Left lung (tissue), 10 donors: ENCODE results near the gene TMEM131L. TPM values are rescaled to one million over a fixed set of nuclear protein-coding genes. Genes with fewer than 3 reads are reported as not detected.

Source experiments
- ATAC-seq: fragments of 200-7000 bp; cut with Tn5 transposase; one replicate; pipeline ENCODE4 v1.9.1; 2020; ENCODE audit warnings: moderate library complexity
- DNase-seq, 4 donors: peaks; one replicate each; pipeline ENCODE4 v3.0.0-alpha.2; 2013 to 2020
- H3K27ac ChIP-seq, 2 donors: fragments of 200-600 bp; sonication (generic) in 1 of 2; one replicate each; pipeline versions ENCODE4 v1.5.0 to v1.8.0; 2020 to 2021
- H3K27me3 ChIP-seq, 2 donors: fragments of 200-600 bp; sonication (generic) in 1 of 2; one replicate each; pipeline versions ENCODE4 v1.5.0 to v1.8.0; 2020 to 2021
- H3K36me3 ChIP-seq, 2 donors: fragments of 200-600 bp; sonication (generic) in 1 of 2; one replicate each; pipeline versions ENCODE4 v1.5.0 to v1.8.0; 2020 to 2021
- H3K4me1 ChIP-seq, 2 donors: fragments of 200-600 bp; one replicate each; pipeline ENCODE4 v1.8.0; 2021
- H3K4me3 ChIP-seq, 2 donors: fragments of 200-600 bp; sonication (generic) in 1 of 2; one replicate each; pipeline versions ENCODE4 v1.5.0 to v1.8.0; 2020 to 2021; ENCODE audit warnings: mild to moderate bottlenecking in 1 of 2
- H3K9me3 ChIP-seq, 2 donors: fragments of 200-600 bp; sonication (generic) in 1 of 2; one replicate each; pipeline versions ENCODE4 v1.5.0 to v1.8.0; 2020 to 2021
- intact Hi-C, 2 donors: fragments of 100-400 bp; cut with DNase I; formaldehyde crosslinking; loops; one replicate each; pipeline versions ENCODE4 v1.11.2 to v1.14.2; 2022
- polyA plus RNA-seq, 6 donors: library from polyadenylated mRNA; unstranded; fragments of 120-200 nt; gene quantifications; one replicate each; pipeline ENCODE4 v1.2.1, GENCODE V29; 2013; ENCODE audit not compliant: insufficient read length in 6 of 6
- total RNA-seq, 2 donors: library from RNA; stranded (reverse); fragmentation: NEBNext Ultra II Directional; extraction: Animal tissue kit (Norgen Biotek cat#: 25700); gene quantifications; one replicate each; pipeline ENCODE4 v1.2.1, GENCODE V29; 2021
- TF ChIP-seq, protein P1 (sequence below), 2 donors: fragments of 200-600 bp; sonication (generic) in 1 of 2; IDR thresholded peaks; one replicate each; pipeline versions ENCODE4 v1.5.0 to v1.8.0; 2021; ENCODE audit warnings: antibody characterized with exemption in 2 of 2
- donor health status: DM: no; HTN: yes; CAD: no.
- donor health status: DM: no; HTN: no; CAD: no.

Gene TMEM131L
- total and polyA plus RNA-seq, 8 donors: 17.6 to 34.2 (median 30.4) TPM

DNA sequence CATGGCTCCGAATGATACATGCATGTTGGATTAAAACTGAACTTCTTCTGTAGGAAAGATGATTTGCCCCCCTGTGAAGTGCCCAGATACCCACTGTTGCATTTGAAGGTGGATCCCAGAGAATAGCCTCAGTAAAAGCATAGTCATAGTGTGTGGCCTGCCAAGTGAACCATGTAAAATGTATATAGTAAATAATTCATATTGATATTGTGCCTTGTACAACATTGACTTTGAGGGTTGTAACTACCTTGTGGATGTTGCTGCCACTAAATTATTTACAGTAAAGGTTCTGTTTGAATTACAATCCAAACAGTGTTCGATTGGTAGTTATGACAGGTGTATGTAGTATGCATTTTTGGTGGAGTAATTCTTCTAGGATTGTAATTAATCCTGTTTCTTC, 19.2 kb downstream of the TMEM131L start:
- Histone ChIP-seq H3K27ac (no peak overlapping the region), H3K4me1 (peaks cover 29 to 55% of the 10 kb centered on the region in 2 donors), H3K9me3 (no peaks in the 10 kb centered on the region), H3K36me3 (no peaks in the 10 kb centered on the region), H3K4me3 (no peak overlapping the region), H3K27me3 (no peaks in the 10 kb centered on the region)
- intact Hi-C loops: no loop called here
- TF ChIP-seq, protein P1, sequence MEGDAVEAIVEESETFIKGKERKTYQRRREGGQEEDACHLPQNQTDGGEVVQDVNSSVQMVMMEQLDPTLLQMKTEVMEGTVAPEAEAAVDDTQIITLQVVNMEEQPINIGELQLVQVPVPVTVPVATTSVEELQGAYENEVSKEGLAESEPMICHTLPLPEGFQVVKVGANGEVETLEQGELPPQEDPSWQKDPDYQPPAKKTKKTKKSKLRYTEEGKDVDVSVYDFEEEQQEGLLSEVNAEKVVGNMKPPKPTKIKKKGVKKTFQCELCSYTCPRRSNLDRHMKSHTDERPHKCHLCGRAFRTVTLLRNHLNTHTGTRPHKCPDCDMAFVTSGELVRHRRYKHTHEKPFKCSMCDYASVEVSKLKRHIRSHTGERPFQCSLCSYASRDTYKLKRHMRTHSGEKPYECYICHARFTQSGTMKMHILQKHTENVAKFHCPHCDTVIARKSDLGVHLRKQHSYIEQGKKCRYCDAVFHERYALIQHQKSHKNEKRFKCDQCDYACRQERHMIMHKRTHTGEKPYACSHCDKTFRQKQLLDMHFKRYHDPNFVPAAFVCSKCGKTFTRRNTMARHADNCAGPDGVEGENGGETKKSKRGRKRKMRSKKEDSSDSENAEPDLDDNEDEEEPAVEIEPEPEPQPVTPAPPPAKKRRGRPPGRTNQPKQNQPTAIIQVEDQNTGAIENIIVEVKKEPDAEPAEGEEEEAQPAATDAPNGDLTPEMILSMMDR (IDR thresholded peaks at IDR 0.05): no peak
- DNase-seq: no peak
- ATAC-seq: no peak

DNA sequence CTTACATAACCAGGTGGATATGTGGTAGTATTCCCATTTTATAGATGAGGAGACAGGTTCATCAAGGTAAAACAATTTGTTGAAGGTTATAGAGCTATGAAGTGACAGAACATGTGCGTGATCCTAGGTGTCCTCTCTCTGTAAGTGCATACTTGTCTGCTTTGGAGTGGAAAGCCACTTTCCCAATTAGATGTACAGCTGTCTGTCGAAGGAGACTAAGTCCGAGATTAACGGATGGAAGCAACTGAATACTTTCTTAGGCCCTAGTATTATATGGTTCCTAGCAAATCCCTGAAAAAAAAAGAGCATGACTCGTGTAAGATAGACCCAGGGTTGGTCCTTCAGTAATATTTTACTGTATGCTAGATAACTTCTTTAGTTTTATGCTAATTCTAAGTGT, 19.7 kb downstream of the TMEM131L start:
- intact Hi-C loops: no loop called here
- no peak for ATAC-seq
- no peak overlapping the region for H3K27ac ChIP-seq
- peaks cover 29 to 59% of the 10 kb centered on the region in 2 donors for H3K4me1 ChIP-seq
- TF ChIP-seq, protein P1 (IDR thresholded peaks at IDR 0.05): no peak
- no peaks in the 10 kb centered on the region for H3K27me3 ChIP-seq
- H3K4me3 ChIP-seq: no peak overlapping the region
- no peaks in the 10 kb centered on the region for H3K9me3 ChIP-seq
- DNase-seq: no peak
- no peaks in the 10 kb centered on the region for H3K36me3 ChIP-seq

DNA sequence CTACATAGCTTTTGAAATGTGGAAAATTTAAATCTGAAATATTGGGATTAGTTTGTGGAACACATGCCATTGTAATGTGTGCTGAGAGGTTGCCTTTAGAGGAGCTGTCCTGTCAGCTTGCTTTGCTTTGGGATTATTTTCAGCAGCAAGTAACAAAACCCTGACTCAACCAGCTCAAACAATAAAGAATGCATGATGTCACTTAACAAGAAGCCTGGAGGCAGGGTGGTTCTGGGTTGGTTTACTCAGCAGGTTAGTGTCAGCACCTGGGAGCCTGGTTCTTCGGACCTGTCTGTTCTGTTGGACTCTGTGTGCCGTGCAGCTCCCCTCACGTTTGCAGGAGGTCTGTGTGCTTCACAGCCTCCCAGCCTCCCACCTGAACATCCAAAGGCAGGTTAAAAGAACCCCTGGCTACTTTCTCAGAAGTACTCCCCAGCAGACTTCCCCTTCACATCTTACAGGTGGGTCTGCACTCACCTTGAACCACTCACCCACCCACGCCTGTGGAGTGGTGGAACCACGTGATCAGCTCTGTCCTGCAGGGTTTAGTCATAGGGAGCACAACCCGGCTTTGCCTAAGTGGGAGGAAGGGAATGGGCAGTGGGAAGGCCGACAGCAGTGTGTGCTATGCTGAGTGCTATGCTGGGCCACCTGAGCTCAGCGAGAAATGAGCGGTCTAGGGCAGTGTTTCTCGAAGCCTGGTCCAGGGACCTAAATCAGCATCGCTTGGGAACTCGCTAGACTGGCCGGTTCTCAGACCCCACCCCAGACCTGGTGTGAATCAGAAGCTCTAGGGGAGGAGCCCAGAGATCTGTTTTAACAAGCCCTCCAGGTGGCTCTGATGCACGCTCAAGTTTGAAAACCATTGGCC, 20.4 kb downstream of the TMEM131L start:
- DNase-seq: peak in 1 of 4 donors; percentile 52
- H3K27me3 ChIP-seq: no peaks in the 10 kb centered on the region
- TF ChIP-seq, protein P1 (IDR thresholded peaks at IDR 0.05): no peak
- peak overlapping the region; percentile 72 to 75 for H3K27ac ChIP-seq
- peaks cover 29 to 65% of the 10 kb centered on the region in 2 donors for H3K4me1 ChIP-seq
- ATAC-seq: peak; percentile 75
- no peaks in the 10 kb centered on the region for H3K9me3 ChIP-seq
- H3K4me3 ChIP-seq: no peak overlapping the region
- intact Hi-C loops: no loop called here
- H3K36me3 ChIP-seq: no peaks in the 10 kb centered on the region

DNA sequence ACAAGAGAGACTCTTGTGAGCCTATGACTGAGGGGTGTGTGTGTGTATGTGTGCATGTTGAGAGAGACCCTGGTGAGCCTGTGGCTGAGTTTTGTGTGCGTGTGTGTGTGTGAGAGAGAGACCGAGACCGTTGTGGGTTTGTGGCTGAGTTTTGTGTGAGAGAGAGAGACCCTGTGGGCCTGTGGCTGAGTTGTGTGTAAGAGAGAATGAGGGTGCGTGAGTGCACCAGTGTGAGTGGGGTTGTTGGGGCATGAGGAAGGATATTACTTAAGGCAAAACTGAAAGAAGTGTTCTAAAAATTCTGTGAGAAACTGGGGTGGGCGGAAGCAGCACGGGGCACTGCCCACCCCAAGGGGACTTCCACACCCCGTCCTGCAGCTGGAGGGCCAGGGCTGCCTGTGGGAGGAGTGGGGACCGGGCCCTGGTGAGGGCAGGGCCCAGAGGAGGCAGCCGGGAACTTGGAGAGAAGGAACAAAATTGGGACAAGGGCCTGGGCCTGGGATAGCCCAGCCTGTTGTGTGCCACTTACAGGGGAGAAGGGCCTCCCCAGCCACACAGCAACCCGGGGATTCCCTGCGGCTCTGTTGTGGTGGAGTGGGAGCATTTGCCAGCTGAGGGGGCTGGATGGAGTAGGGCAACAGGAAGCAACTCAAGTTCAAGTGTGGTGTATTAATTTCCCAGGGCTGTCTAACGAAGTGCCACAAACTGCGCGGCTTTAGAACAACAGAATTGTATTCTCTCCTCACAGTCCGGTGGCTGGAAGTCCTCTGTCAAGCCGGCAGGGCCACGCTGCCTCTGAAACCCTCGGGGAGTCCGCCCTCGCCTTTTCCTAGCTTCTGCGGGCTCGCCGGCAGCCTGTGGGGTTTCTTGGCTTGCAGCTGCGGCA, 22.1 kb downstream of the TMEM131L start:
- ATAC-seq: peak; percentile 44
- intact Hi-C loops: no loop called here
- peak overlapping the region in 1 of 2 donors; percentile 3 for H3K4me3 ChIP-seq

More for the DNA sequence above, 22.1 kb downstream of the TMEM131L start:
- TF ChIP-seq, protein P1 (IDR thresholded peaks at IDR 0.05): no peak
- H3K27ac ChIP-seq: peak overlapping the region; percentile 72 to 75
- H3K27me3 ChIP-seq: no peaks in the 10 kb centered on the region
- peak in 3 of 4 donors; percentile 52 to 83 (median 52) for DNase-seq
- H3K4me1 ChIP-seq: peaks cover 29 to 64% of the 10 kb centered on the region in 2 donors
- H3K9me3 ChIP-seq: no peaks in the 10 kb centered on the region
- no peaks in the 10 kb centered on the region for H3K36me3 ChIP-seq
